Prostate gland (tissue), 2 donors: ENCODE measurements around the gene EEF1AKMT2. TPM values are rescaled to one million over a fixed set of nuclear protein-coding genes. Genes with fewer than 3 reads are reported as not detected.

Experiments
- DNase-seq: peaks from one replicate; pipeline ENCODE4 v3.0.0-alpha.2; 2019; ENCODE audit warnings: low spot score
- H3K27ac ChIP-seq, 2 donors: fragments of 200-600 bp; sonication (generic); 2 replicates each; pipeline ENCODE4 v1.5.1; 2017 to 2019
- H3K27me3 ChIP-seq: fragments of 200-600 bp; sonication (generic); replicated peaks from 2 replicates; pipeline ENCODE4 v1.5.1; 2019; ENCODE audit not compliant: insufficient read depth
- H3K36me3 ChIP-seq, 2 donors: fragments of 200-600 bp; sonication (generic); 1 replicate in 1 of 2; 2 replicates in 1 of 2; pipeline versions ENCODE4 v1.5.1 to v1.8.1; 2017 to 2019
- H3K4me1 ChIP-seq: fragments of 200-600 bp; sonication (generic); replicated peaks from 2 replicates; pipeline ENCODE4 v1.5.1; 2019
- H3K4me3 ChIP-seq, 2 donors: fragments of 200-600 bp; sonication (generic); 2 replicates each; pipeline ENCODE4 v1.5.1; 2017 to 2019
- H3K9me3 ChIP-seq: fragments of 200-600 bp; sonication (generic); 2 replicates; pipeline ENCODE4 v1.5.1; 2017
- CTCF ChIP-seq, 4 experiments: fragments of 200-600 bp in 2 of 4; fragments of 450-650 bp in 2 of 4; sonication (generic) in 2 of 4; IDR thresholded peaks; 1 replicate in 3 of 4; 2 replicates in 1 of 4; pipeline ENCODE4 v1.5.1; 2016 to 2019; ENCODE audit warnings: antibody characterized with exemption in 4 of 4, mild to moderate bottlenecking in 2 of 4, moderate library complexity in 2 of 4
- POLR2A ChIP-seq: fragments of 450-650 bp; IDR thresholded peaks from one replicate; pipeline ENCODE4 v1.6.1; 2016; ENCODE audit warnings: antibody characterized with exemption, mild to moderate bottlenecking
- POLR2AphosphoS5 ChIP-seq: sonication (generic); formaldehyde crosslinking; IDR thresholded peaks from one replicate; pipeline ENCODE4 v1.6.1; 2017; ENCODE audit warnings: antibody characterized with exemption
- WGBS: methylation state at CpG from one replicate; pipeline ENCODE4 v1.1.5; 2018; 5-methylcytosine and 5-hydroxymethylcytosine counted together
- intact Hi-C: fragments of 100-400 bp; cut with DNase I; formaldehyde crosslinking; loops from one replicate; pipeline ENCODE4 v1.14.2; 2022
- total RNA-seq, 2 donors: library from RNA; depleted of rRNA; stranded (reverse); fragments of >200 nt; gene quantifications; one replicate each; pipeline ENCODE4 v1.1.0, GENCODE V29; 2016

The EEF1AKMT2 gene
- total RNA-seq, 2 donors from 2014 or later = 15.7 to 20.5 TPM

GRCh38 chr10:124743191-124744101 is 48.2 kb downstream of the EEF1AKMT2 start:
- TF ChIP-seq POLR2A (no peak), POLR2AphosphoS5 (no peak), CTCF (IDR thresholded peaks at IDR 0.05) (no peak)
- peaks cover 25% of the 10 kb centered on the region for H3K4me1 ChIP-seq
- H3K4me3 ChIP-seq = peak overlapping the region; percentile 54
- intact Hi-C loops = loop anchor here (2.0 to 5.0 kb wide), 3 partner anchors 84 to 203 kb away; no protein-coding TSS in a partner anchor
- DNase-seq = no peak
- H3K27ac ChIP-seq = peak overlapping the region; percentile 66 to 76
- WGBS = under 1% methylated on average over 75 of the region's 101 CpGs
- no peaks in the 10 kb centered on the region for H3K9me3 ChIP-seq
- H3K27me3 ChIP-seq = no peaks in the 10 kb centered on the region
- no peaks in the 10 kb centered on the region for H3K36me3 ChIP-seq

GRCh38 chr10:124742413-124743190 is 49.1 kb downstream of the EEF1AKMT2 start:
- peak overlapping the region; percentile 66 to 76 for H3K27ac ChIP-seq
- TF ChIP-seq POLR2A (no peak), CTCF (IDR thresholded peaks at IDR 0.05) (peak in 1 of 4 experiments; percentile 22), POLR2AphosphoS5 (peak; percentile 3)
- H3K9me3 ChIP-seq = no peaks in the 10 kb centered on the region
- DNase-seq = no peak
- intact Hi-C loops = loop anchor here (5.0 kb wide), 2 partner anchors 85 to 95 kb away; no protein-coding TSS in a partner anchor
- peak overlapping the region; percentile 54 for H3K4me3 ChIP-seq
- H3K27me3 ChIP-seq = no peaks in the 10 kb centered on the region
- 3% methylated on average over 33 of the region's 42 CpGs for WGBS
- peaks cover 24% of the 10 kb centered on the region for H3K4me1 ChIP-seq
- H3K36me3 ChIP-seq = no peaks in the 10 kb centered on the region

GRCh38 chr10:124741922-124742412 is 49.7 kb downstream of the EEF1AKMT2 start:
- H3K36me3 ChIP-seq = no peaks in the 10 kb centered on the region
- no peak for TF ChIP-seq POLR2AphosphoS5
- no peak for TF ChIP-seq CTCF (IDR thresholded peaks at IDR 0.05)
- TF ChIP-seq POLR2A = no peak
- no peak for DNase-seq
- peak overlapping the region in 1 of 2 donors; percentile 54 for H3K4me3 ChIP-seq
- intact Hi-C loops = loop anchor here (2.0 to 5.0 kb wide), 3 partner anchors 37 to 95 kb away; no protein-coding TSS in a partner anchor
- H3K27me3 ChIP-seq = no peaks in the 10 kb centered on the region
- H3K27ac ChIP-seq = peak overlapping the region; percentile 66 to 76
- 25% methylated on average over 9 of the region's 9 CpGs for WGBS
- H3K4me1 ChIP-seq = peaks cover 24% of the 10 kb centered on the region
- H3K9me3 ChIP-seq = no peaks in the 10 kb centered on the region

GRCh38 chr10:124741281-124741921 is 50.3 kb downstream of the EEF1AKMT2 start:
- peak; percentile 53 for TF ChIP-seq POLR2AphosphoS5
- TF ChIP-seq POLR2A = peak; percentile 38
- peak; percentile 60 to 94 (median 88) for TF ChIP-seq CTCF (IDR thresholded peaks at IDR 0.05)
- H3K4me1 ChIP-seq = peaks cover 30% of the 10 kb centered on the region
- intact Hi-C loops = loop anchor here (2.0 to 5.0 kb wide), 3 partner anchors 37 to 94 kb away; no protein-coding TSS in a partner anchor
- H3K9me3 ChIP-seq = no peaks in the 10 kb centered on the region
- no peaks in the 10 kb centered on the region for H3K27me3 ChIP-seq
- DNase-seq = peak; percentile 83
- no peaks in the 10 kb centered on the region for H3K36me3 ChIP-seq
- whole genome bisulfite sequencing = 8% methylated on average over 13 of the region's 13 CpGs
- peak overlapping the region; percentile 66 to 76 for H3K27ac ChIP-seq
- peak overlapping the region in 1 of 2 donors; percentile 9 for H3K4me3 ChIP-seq
